A673 (cell line): ENCODE measurements around the gene KDR.

Source experiments
- EZH2 ChIP-seq: fragments of 200-600 bp; sonication (generic); IDR thresholded peaks from 2 replicates; pipeline ENCODE4 v1.6.1; 2017; ENCODE audit warnings: borderline replicate concordance, low read depth, mild to moderate bottlenecking, mixed read lengths, antibody characterized with exemption, low read length; ENCODE audit not compliant: poor library complexity, severe bottlenecking
- TF ChIP-seq, protein P1 (sequence below): fragments of 300-800, 200-600 bp; sonication (generic); conservative IDR thresholded peaks from 2 replicates; pipeline ENCODE4 v1.5.1; 2017; ENCODE audit warnings: low read depth, mild to moderate bottlenecking, antibody characterized with exemption, low read length, moderate library complexity, mixed read lengths

DNA sequence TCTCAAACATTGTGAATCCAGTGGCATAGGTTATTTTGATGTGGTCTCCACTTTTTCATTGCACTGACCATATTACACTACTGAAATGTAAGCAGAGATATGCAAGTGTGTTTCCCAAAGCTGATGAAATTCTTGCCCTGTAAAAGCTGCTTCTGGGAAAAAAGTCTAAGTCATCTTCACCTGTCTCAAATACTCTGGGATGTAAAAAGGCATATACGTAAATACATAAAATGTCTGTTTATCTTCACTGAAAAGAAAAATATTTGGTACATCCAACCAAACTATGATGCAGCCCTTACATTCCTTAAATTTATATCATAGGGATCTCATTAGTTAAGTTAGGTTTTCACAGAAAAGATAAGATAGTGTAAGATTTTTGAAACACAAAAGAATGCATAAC lies 7.9 kb downstream of the KDR start:
- TF ChIP-seq, protein P1, sequence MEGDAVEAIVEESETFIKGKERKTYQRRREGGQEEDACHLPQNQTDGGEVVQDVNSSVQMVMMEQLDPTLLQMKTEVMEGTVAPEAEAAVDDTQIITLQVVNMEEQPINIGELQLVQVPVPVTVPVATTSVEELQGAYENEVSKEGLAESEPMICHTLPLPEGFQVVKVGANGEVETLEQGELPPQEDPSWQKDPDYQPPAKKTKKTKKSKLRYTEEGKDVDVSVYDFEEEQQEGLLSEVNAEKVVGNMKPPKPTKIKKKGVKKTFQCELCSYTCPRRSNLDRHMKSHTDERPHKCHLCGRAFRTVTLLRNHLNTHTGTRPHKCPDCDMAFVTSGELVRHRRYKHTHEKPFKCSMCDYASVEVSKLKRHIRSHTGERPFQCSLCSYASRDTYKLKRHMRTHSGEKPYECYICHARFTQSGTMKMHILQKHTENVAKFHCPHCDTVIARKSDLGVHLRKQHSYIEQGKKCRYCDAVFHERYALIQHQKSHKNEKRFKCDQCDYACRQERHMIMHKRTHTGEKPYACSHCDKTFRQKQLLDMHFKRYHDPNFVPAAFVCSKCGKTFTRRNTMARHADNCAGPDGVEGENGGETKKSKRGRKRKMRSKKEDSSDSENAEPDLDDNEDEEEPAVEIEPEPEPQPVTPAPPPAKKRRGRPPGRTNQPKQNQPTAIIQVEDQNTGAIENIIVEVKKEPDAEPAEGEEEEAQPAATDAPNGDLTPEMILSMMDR: no peak
- TF ChIP-seq EZH2: no peak
